Chondrocyte (in vitro differentiated cells): ENCODE results near the gene GRK5. TPM values are rescaled to one million over a fixed set of nuclear protein-coding genes. Genes with fewer than 3 reads are reported as not detected.
A peak's percentile ranks its signal among the peaks of the same experiment; 100 is the strongest.

ENCODE experiments used
- DNase-seq: peaks from one replicate; pipeline ENCODE4 v3.0.0; 2021; ENCODE audit warnings: mixed read lengths, low spot score
- H3K27ac Mint-ChIP-seq: one replicate; pipeline ENCODE4 v1.8.0; 2021; ENCODE audit warnings: mild to moderate bottlenecking, moderate library complexity, mixed read lengths; ENCODE audit not compliant: unreplicated experiment
- H3K27me3 Mint-ChIP-seq: 2 replicates; pipeline ENCODE4 v1.8.0; 2021; ENCODE audit warnings: low read depth, mixed read lengths
- H3K36me3 Mint-ChIP-seq: 2 replicates; pipeline ENCODE4 v1.8.0; 2021; ENCODE audit warnings: low read depth, mixed read lengths
- H3K4me1 Mint-ChIP-seq: 2 replicates; pipeline ENCODE4 v1.8.0; 2021; ENCODE audit warnings: low read depth, mild to moderate bottlenecking, mixed read lengths
- H3K4me3 Mint-ChIP-seq: one replicate; pipeline ENCODE4 v1.8.0; 2021; ENCODE audit warnings: mild to moderate bottlenecking, moderate library complexity, mixed read lengths; ENCODE audit not compliant: unreplicated experiment
- H3K9me3 Mint-ChIP-seq: 2 replicates; pipeline ENCODE4 v1.8.0; 2021; ENCODE audit warnings: low read depth, mixed read lengths
- CTCF ChIP-seq: fragments of 200-600 bp; sonication (generic); IDR thresholded peaks from 2 replicates; pipeline ENCODE4 v1.5.0; 2021; ENCODE audit warnings: antibody characterized with exemption, mild to moderate bottlenecking, moderate library complexity
- total RNA-seq: library from RNA; stranded (reverse); gene quantifications from 3 replicates; pipeline ENCODE4 v1.2.1, GENCODE V29; 2021

The GRK5 gene
- total RNA-seq, 1 donor from 2014 or later, result 16.4 TPM

GRCh38 chr10:119207713-119208552, 562 bp downstream of the GRK5 start:
- peak; percentile 95 for DNase-seq
- H3K36me3 Mint-ChIP-seq, result no peaks in the 10 kb centered on the region
- H3K4me3 Mint-ChIP-seq, result peak overlapping the region; percentile 87
- peaks cover 55% of the 10 kb centered on the region for H3K4me1 Mint-ChIP-seq
- H3K27me3 Mint-ChIP-seq, result no peaks in the 10 kb centered on the region
- H3K27ac Mint-ChIP-seq, result peak overlapping the region; percentile 89
- peak; percentile 8 for TF ChIP-seq CTCF
- H3K9me3 Mint-ChIP-seq, result no peaks in the 10 kb centered on the region

DNA sequence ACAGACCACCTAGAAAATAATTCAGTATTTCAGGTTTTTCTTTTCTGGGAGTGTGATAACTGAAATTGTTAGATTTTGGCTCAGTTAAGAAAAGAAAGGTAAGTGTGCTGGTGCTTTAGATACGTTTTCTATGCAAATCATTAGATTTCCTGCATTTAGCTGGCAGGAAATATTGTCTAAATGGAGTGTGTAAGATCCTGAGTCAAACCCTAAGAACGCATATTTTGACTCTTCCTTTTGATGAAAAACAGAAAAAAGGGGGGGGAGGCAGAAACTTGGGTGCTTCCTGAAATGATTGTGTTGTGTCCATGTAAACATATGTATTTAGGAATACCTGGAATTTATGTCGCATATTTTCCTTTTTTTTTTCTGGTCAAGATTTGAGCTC, 1.2 kb downstream of the GRK5 start:
- H3K4me1 Mint-ChIP-seq, result peaks cover 53% of the 10 kb centered on the region
- H3K9me3 Mint-ChIP-seq, result no peaks in the 10 kb centered on the region
- no peak for DNase-seq
- H3K27ac Mint-ChIP-seq, result peak overlapping the region; percentile 89
- TF ChIP-seq CTCF, result no peak
- H3K4me3 Mint-ChIP-seq, result peak overlapping the region; percentile 87
- no peaks in the 10 kb centered on the region for H3K36me3 Mint-ChIP-seq
- no peaks in the 10 kb centered on the region for H3K27me3 Mint-ChIP-seq

GRCh38 chr10:119209035-119209735, 1.8 kb downstream of the GRK5 start:
- TF ChIP-seq CTCF, result peak; percentile 89
- peak; percentile 70 for DNase-seq
- Mint-ChIP-seq H3K27me3 (no peaks in the 10 kb centered on the region), H3K27ac (peak overlapping the region; percentile 89), H3K4me1 (peaks cover 53% of the 10 kb centered on the region), H3K36me3 (no peaks in the 10 kb centered on the region), H3K9me3 (no peaks in the 10 kb centered on the region), H3K4me3 (peak overlapping the region; percentile 87)

DNA sequence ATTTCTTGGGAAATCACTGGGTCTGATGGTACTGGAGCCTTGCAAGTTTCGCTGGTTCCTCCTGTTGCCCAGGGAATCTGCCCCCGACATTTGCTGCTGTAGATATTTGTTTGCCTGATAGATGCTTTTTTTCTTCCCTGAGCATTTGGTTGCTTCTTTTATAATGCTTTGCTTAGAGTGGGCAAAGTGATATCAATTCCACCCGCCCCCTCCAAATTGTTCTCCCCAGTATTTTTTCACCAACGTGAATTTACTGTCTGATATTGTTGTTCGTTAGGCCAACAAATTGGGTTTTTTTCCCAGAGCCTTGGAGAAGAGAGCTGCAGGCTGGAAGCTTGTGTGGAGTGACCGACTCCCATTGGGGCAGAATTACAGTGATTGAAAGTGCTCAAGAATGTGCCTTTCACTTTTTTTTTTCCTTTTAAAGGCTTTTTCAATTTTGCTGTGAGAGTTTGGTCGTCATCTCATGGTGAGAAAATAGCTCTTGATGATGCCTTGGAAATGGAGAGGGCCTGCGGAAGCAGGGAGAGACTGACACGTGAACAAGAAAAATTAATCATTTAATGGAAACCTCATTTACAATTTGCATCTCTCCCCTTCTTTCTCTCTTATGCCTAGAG, 2.5 kb downstream of the GRK5 start:
- H3K9me3 Mint-ChIP-seq, result no peaks in the 10 kb centered on the region

More for the DNA sequence above, 2.5 kb downstream of the GRK5 start:
- peak overlapping the region; percentile 89 for H3K27ac Mint-ChIP-seq
- DNase-seq, result no peak
- H3K4me3 Mint-ChIP-seq, result peak overlapping the region; percentile 87
- H3K27me3 Mint-ChIP-seq, result no peaks in the 10 kb centered on the region
- TF ChIP-seq CTCF, result peak; percentile 61
- H3K4me1 Mint-ChIP-seq, result peaks cover 53% of the 10 kb centered on the region
- H3K36me3 Mint-ChIP-seq, result no peaks in the 10 kb centered on the region
